Astrocyte of the spinal cord (primary cell): ENCODE results near the gene GHRH.

Experiments used
- DNase-seq: peaks from one replicate; pipeline ENCODE4 v3.0.0; 2011; ENCODE audit warnings: low read depth, low spot score
- H3K4me3 ChIP-seq: 2 replicates; pipeline ENCODE4 v1.5.1; 2011; ENCODE audit warnings: low read depth, mild to moderate bottlenecking, low read length, moderate library complexity
- in situ Hi-C: cut with HindIII; loops from 2 replicates; pipeline ENCODE4 v1.10.0; 2017; ENCODE audit warnings: low sequenced_read_pairs
- TF ChIP-seq, protein P1 (sequence below): IDR thresholded peaks from 2 replicates; pipeline ENCODE4 v1.5.1; 2012; ENCODE audit warnings: low read depth, mild to moderate bottlenecking, low read length, inconsistent platforms

GHRH gene

DNA sequence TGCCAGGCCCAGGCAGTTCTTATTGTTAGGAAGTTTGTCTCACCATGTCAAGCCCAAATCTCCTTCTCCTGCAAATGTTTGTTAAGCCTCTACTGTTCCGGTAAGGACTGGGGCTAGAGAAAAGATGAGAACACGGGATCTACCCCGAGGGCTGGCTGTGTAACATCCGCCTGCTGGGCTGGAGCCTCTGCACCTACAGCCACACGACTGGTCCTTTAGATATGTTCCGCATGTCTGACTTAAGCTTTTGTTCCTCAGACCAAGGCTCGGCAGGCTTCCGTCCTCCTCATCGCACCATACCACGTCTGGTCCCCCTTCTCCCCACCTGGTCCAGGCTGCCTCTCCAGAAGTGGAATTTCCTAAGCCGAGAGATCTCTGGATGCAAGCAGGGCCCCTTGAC is 2.6 kb downstream of the GHRH start:
- TF ChIP-seq, protein P1, sequence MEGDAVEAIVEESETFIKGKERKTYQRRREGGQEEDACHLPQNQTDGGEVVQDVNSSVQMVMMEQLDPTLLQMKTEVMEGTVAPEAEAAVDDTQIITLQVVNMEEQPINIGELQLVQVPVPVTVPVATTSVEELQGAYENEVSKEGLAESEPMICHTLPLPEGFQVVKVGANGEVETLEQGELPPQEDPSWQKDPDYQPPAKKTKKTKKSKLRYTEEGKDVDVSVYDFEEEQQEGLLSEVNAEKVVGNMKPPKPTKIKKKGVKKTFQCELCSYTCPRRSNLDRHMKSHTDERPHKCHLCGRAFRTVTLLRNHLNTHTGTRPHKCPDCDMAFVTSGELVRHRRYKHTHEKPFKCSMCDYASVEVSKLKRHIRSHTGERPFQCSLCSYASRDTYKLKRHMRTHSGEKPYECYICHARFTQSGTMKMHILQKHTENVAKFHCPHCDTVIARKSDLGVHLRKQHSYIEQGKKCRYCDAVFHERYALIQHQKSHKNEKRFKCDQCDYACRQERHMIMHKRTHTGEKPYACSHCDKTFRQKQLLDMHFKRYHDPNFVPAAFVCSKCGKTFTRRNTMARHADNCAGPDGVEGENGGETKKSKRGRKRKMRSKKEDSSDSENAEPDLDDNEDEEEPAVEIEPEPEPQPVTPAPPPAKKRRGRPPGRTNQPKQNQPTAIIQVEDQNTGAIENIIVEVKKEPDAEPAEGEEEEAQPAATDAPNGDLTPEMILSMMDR: no peak
- in situ Hi-C loops: no loop called here
- no peak overlapping the region for H3K4me3 ChIP-seq
- DNase-seq: no peak

DNA sequence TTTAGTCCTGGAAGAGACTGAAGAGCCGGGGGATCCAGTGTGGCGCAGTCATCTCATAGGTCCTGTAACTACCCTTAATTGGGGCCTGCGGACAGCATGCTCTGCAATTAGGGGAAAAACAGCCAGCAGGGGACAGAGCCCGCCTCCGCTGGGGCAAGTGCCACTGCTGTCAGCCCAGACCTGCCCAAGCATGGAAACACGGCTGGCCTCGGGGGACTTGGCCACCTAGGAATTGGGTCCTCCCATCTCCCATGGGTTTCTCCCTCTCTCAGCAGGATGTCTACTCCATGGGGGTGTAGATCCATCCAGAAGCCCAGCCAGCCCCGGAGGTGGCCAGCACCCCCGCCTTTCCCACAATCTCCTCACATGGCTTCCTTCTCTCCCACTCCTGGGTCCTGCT is 3.6 kb downstream of the GHRH start:
- no peak for DNase-seq
- H3K4me3 ChIP-seq: no peak overlapping the region
- TF ChIP-seq, protein P1: no peak
- in situ Hi-C loops: no loop called here

DNA sequence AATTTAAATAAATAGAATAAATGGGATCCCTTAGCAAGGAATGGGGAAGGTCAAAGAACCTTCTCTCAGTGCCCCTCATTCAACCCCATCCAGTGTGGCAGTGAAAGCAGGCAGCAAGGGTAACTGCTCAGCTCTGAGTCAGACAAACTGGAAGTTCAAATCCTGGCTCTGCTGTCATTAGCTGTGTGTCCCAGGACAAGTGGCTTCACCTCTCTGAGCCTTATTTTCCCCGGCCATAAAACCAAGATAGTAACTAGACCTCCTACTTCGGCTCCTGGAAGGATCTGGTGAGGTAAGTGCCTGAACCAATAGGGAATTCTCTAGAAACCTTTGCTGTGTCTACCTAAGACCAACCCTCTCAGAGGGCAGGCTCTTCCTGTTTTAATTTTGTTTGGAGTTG is 4.1 kb downstream of the GHRH start:
- H3K4me3 ChIP-seq: no peak overlapping the region
- TF ChIP-seq, protein P1: no peak
- in situ Hi-C loops: no loop called here
- no peak for DNase-seq

DNA sequence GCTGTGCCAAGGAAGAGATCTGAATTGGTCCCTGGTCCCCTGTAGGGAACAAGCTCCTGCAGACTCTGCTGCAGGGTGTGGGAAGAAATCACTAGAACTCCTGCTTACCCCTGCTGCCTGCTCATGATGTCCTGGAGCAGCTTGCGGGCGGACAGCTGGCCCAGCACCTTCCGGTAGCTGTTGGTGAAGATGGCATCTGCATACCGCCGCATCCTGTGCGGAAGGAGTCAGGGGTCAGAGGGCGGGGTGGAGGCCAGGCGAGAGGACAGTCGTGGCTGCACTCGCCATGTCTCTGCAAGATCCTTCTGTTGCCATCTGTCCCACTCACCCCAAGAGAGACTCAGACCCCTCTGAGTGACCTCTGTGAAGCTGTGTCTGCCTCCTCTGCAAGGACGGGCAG is 5.3 kb downstream of the GHRH start:
- TF ChIP-seq, protein P1: no peak
- in situ Hi-C loops: no loop called here

DNA sequence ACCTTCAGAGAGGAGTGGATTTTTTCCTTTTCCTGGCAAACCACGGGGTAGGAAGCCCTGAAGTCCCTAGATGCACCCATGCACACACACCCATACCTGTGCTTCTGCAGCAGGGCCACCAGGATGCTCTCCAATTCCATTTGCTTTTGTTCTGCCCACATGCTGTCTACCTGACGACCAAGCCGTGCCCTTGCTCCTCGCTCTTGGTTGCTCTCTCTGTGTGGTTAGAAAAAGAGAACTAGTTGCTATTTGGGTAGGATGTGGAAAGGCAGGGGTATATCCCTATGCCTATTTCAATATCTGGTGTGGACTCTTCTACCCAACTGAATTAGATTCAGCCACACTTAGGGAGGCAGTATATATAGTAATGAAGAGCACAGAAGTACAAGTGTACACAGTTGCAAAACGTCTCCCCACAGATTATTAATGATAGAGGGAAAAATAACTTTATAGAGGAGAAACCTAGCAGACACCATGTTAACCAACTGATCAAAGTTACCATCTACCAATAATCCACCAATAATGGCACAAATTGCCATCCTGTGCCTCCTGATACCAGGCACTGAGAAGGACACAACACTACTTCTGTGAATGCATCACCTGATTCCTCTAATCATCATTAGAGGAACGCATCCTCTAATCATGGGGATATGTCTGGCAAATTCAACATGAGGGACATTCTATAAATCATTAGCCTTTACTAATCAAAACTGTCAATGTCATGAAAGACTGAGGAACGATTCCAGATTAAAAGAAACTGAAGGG is 7.3 kb downstream of the GHRH start:
- TF ChIP-seq, protein P1: no peak
- in situ Hi-C loops: no loop called here
- H3K4me3 ChIP-seq: no peak overlapping the region
- no peak for DNase-seq

More for the DNA sequence above, 5.3 kb downstream of the GHRH start:
- no peak for DNase-seq
- H3K4me3 ChIP-seq: no peak overlapping the region

GRCh38 chr20:37253087-37253486 is 8.5 kb downstream of the GHRH start:
- in situ Hi-C loops: no loop called here
- DNase-seq: no peak

More at GRCh38 chr20:37253087-37253486, 8.5 kb downstream of the GHRH start:
- TF ChIP-seq, protein P1: no peak
- no peak overlapping the region for H3K4me3 ChIP-seq
